HG03457 (cell line): ENCODE measurements around the gene HMHB1.
A peak's percentile ranks its signal among the peaks of the same experiment; 100 is the strongest.

Source experiments
- ATAC-seq: cut with Tn5 transposase; IDR thresholded peaks from one replicate; pipeline ENCODE4 v1.9.1; 2021; ENCODE audit warnings: moderate number of reproducible peaks; ENCODE audit not compliant: unreplicated experiment

Gene HMHB1

GRCh38 chr5:143812085-143812705 lies at the start of gene HMHB1:
Gene HMHB1 (plus strand): TSS chr5:143812161.
- no peak for ATAC-seq

DNA sequence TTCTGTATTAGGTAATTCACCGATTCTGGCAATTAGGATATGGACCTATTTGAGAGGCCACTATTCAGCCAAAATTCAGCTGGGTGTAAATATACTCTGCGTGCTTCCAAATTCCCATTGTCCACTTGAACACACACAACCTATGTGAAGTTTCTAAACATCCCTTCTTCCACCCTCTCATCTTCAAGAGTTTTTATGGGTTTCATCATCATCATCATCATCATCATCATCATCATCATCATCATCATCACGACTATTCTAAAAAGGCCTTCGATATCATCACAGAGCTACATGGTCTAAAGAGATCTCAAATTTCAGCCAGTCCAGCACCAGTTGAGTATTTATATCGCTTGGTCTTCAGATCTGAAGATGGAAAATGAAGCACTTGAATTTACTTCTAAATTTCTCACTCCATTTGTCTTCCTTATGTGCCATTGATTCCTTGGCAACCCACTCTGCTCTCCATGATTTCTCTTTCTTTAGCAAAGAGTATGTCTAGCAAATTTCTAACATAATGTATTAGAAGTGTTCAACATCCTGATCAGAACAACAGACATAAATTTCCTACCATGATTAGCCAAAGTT lies 49.2 kb upstream of the HMHB1 start:
- ATAC-seq: no peak

GRCh38 chr5:143767162-143767561 lies 44.8 kb upstream of the HMHB1 start:
- ATAC-seq: no peak

DNA sequence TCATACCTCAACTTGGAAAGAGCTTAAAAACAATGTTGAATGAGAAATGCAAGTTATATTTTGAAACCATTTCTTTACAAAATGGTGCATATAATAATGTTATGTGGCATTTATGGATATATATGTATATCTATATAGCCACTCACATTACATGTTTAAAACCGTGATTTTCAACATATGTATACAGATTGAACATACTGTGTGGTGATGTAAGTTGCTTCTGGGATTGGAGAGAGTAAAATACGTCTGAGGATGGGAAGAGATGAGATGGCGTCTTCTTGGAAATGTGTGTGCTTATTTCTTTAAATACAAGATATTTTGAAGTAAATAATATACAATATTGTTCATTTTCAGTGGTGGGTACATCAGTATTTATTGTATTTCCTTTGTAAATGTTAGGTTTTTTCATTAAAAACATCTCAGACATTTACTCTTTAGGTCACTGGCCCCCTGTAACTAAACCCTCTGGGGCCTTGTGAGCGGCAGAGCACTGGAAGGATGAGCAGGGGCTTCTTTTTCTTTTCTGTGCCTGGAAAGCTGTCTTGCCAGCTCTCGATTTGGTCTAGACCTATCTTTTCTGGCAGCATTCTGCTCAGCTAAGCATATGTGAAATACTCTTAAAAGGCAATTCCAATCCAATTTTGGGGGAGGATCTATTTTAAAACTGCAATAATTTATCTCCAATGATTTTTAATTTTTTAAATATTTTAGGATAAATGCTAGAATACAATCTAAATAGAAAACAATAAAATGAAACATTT lies 42.8 kb upstream of the HMHB1 start:
- no peak for ATAC-seq

- no peak for ATAC-seq
Measured at GRCh38 chr5:143770450-143770849, 41.5 kb upstream of the HMHB1 start.

DNA sequence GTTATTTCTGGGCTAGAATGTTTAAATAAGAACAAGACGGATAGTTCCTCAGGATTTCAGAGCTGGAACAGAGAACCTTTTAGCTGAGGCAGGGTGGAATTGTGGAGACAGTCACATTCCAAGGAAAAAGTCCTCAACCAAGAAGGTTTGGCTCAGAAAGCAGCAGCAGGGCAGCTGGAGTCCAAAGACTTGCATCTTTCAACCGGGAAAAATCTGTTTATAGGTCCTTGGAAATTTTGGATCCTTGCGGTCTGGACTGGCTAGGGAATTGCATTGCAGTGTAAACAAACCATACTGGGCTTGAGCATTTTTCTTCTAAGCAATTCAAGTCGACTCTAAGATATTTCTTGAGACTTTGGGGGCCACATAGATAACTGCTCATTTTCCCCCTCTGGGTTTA lies 40.8 kb upstream of the HMHB1 start:
- no peak for ATAC-seq

- no peak for ATAC-seq
Measured at GRCh38 chr5:143771602-143772001, 40.4 kb upstream of the HMHB1 start.

GRCh38 chr5:143772621-143773020 lies 39.3 kb upstream of the HMHB1 start:
- ATAC-seq: no peak

DNA sequence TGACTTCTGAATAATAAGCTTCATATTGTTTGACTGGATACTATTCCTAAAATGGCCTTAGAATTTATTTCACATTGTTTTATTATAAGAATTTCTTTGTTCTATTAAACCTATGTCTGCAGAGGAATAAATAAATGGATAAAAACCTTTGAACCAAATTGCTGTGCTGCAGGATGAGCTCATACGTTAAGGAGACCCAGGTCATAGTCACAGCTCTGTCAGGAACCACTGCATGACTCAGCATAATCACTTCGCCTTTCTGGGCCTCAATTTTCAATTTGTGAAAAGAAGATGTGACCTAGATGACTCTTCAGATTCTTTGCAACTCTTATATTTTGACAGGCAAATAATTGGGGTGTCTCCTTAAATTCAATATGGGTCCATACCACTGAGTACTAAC lies 36.7 kb upstream of the HMHB1 start:
- no peak for ATAC-seq

- ATAC-seq: no peak
Measured at GRCh38 chr5:143776951-143777350, 35.0 kb upstream of the HMHB1 start.

GRCh38 chr5:143779506-143779905 lies 32.5 kb upstream of the HMHB1 start:
- no peak for ATAC-seq

DNA sequence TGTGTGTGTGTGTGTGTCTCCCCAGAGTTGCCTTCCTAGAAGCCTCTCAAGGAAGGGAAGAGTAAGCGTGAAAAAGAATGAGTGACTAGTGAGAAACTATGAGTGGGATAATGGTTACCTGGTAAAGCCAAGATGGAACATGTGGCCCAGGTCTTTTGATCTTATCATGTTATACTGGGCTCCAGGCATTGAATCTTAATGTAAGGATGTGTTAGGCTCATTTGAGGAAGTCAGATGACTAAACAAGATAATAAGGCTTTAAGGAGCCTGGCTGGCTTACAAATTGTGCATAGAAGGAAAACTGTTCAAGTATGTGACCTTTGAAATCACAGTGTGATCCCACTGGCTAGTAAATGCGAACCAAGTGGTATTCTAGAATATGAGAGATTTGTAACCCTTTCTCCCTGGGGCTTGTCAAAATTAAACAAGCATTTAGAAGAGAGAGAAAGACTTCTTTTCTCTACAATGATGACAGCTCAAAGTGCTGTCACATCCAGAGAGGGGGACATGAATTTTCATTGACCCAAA lies 29.9 kb upstream of the HMHB1 start:
- ATAC-seq: no peak

- ATAC-seq: no peak
Measured at GRCh38 chr5:143782588-143783386, 29.2 kb upstream of the HMHB1 start.

DNA sequence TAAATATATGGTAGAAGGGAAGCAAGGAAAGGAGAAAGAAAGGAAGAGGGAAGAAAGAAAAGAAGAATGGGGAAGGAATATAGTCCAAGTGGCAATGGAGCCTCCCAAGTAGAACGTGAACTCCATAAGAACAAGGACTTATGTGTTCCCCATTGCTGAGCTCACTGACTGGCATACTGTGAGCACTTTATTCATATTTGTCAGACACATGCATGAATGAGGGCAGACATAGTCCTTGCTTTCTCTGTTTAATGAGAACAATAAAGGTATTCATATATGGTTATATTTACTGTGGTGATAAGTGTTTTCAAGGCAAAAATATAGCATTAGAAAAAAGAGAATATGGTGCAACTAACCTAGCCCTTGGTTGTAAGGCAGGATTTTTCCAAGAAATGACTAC lies 23.6 kb upstream of the HMHB1 start:
- ATAC-seq: no peak

DNA sequence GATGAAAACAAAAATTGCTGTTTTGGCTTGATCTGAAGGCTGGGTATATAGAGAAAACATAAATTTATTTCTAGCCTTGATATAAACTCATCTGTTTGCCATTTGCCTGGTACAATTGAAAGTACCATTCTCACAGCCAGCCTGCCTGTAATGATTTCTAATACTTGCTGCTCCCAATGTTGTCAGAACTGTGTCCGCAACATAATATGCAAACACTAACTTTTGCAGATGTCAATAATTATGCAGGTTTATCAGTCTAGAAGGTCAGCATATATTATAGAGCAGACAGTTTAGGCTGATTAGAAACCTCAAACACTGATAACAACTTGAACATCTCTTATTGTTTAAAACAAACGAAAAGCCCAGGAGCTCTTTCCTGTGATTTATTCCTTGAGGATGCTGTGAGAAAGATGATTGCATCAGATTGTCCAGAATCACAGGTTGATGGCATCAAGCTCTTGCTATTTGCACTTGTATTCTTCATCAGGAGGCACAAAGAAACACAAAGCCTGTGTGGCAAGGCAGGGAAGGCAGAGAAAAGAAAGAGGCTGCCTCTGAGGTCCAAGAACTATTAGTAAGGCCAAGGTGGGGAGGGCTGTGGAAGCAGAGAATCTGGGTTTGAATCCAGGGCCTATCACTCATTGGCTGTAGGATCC lies 21.4 kb upstream of the HMHB1 start:
- no peak for ATAC-seq

DNA sequence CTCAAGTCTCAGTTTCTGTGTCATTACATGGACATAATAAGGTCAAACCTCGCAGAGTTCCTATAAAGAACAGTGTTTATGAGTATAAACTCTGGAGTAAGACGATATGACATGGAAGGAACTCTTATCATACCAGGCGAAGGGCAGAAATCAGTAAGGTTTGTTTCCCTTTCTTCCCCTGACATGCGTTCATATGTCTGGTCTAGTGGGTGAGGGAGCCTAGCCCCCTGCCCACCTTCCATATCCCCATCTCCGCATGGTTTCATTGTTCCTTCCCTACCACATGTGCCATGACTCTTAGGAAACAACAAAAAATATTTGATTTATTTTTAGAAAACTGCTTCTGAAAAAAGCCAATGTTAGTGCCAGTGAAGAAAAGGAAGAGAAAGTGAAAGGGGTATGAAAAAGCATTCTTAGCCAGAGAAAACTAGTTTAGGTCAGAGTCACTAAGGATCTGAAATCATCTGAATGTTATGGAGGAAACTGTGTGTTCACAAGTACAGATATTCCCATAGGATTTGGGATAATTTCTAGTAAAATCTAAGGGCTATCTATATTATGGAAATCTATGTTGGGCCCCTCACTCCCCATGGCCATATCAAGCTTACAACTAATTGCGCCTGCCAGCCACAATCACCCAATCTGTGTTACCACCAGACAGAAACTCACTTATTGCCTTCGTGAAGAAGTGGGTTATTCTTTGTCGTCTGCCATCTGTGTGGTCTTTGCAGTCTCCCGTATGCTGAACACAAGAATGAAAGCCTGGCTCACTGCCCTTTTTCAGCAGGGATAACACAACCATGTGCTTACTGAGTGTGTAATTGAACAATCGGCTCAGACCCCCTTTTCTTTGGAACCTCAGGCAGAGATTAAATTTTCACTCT lies 19.9 kb upstream of the HMHB1 start:
- peak; percentile 50 for ATAC-seq

- ATAC-seq: no peak
Measured at GRCh38 chr5:143793249-143793648, 18.7 kb upstream of the HMHB1 start.

- no peak for ATAC-seq
Measured at GRCh38 chr5:143796125-143796524, 15.8 kb upstream of the HMHB1 start.

- ATAC-seq: no peak
Measured at GRCh38 chr5:143796753-143797152, 15.2 kb upstream of the HMHB1 start.

DNA sequence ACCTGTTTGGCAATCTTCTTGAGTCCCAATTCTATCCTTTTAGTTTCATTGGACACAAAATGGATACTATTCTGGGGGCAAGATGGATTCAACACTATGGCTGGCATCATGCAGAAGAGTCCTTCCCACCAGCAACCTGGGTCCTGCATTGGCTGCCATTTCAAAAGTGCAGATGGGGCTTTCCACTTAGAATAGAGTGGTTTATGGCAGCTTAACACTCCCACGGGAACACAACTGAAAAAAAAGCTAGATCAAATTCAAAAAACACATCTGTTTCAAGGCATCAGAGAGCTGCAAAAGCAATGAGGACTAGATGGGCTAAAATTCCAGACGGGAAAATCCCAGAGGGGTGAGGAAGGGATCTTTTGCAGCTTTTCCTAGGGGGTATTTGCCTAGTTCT lies 11.2 kb upstream of the HMHB1 start:
- ATAC-seq: no peak
